IPS-20b (cell line): ENCODE results near the gene RAB17.

Experiments used
- H3K27ac ChIP-seq: one replicate; pipeline ENCODE4 v1.5.1; 2013; ENCODE audit warnings: low read length
- H3K27me3 ChIP-seq: 2 replicates; pipeline ENCODE4 v1.6.1; 2013; ENCODE audit warnings: mild to moderate bottlenecking, low read length, inconsistent platforms; ENCODE audit not compliant: insufficient read depth
- H3K36me3 ChIP-seq: 2 replicates; pipeline ENCODE4 v1.6.1; 2013; ENCODE audit warnings: low read depth, mild to moderate bottlenecking, inconsistent platforms, low read length, moderate library complexity; ENCODE audit not compliant: insufficient read depth
- H3K4me1 ChIP-seq: 2 replicates; pipeline ENCODE4 v1.6.1; 2013; ENCODE audit warnings: mild to moderate bottlenecking, control low read depth, inconsistent platforms, low read length, moderate library complexity; ENCODE audit not compliant: insufficient read depth
- H3K4me3 ChIP-seq: 2 replicates; pipeline ENCODE4 v1.5.1; 2013; ENCODE audit warnings: mild to moderate bottlenecking, low read length, inconsistent platforms
- H3K9ac ChIP-seq: 2 replicates; pipeline ENCODE4 v1.6.1; 2013; ENCODE audit warnings: low read depth, mild to moderate bottlenecking, inconsistent platforms, low read length, moderate library complexity
- H3K9me3 ChIP-seq: 2 replicates; pipeline ENCODE4 v1.6.1; 2013; ENCODE audit warnings: mild to moderate bottlenecking, low read depth, low read length, inconsistent platforms; ENCODE audit not compliant: insufficient read depth

RAB17 gene

GRCh38 chr2:237572742-237573101 lies 17.8 kb downstream of the RAB17 start:
- Histone ChIP-seq H3K27ac (no peak overlapping the region), H3K4me3 (no peak overlapping the region), H3K9me3 (no peaks in the 10 kb centered on the region), H3K4me1 (peaks cover 3% of the 10 kb centered on the region; the same call in 1 of the 2 replicates), H3K27me3 (no peaks in the 10 kb centered on the region), H3K9ac (no peak overlapping the region), H3K36me3 (no peaks in the 10 kb centered on the region)

- no peak overlapping the region for H3K9ac ChIP-seq
Observed at GRCh38 chr2:237572021-237572741, 18.4 kb downstream of the RAB17 start.

GRCh38 chr2:237571551-237571950 lies 19.0 kb downstream of the RAB17 start:
- Histone ChIP-seq H3K27ac (no peak overlapping the region), H3K4me3 (no peak overlapping the region), H3K36me3 (no peaks in the 10 kb centered on the region), H3K9me3 (no peaks in the 10 kb centered on the region), H3K9ac (no peak overlapping the region), H3K4me1 (peaks cover 3% of the 10 kb centered on the region; the same call in 1 of the 2 replicates), H3K27me3 (no peaks in the 10 kb centered on the region)

More at GRCh38 chr2:237572021-237572741, 18.4 kb downstream of the RAB17 start:
- Histone ChIP-seq H3K36me3 (no peaks in the 10 kb centered on the region), H3K4me3 (no peak overlapping the region), H3K4me1 (peaks cover 3% of the 10 kb centered on the region; the same call in 1 of the 2 replicates), H3K27me3 (no peaks in the 10 kb centered on the region), H3K9me3 (no peaks in the 10 kb centered on the region), H3K27ac (no peak overlapping the region)

- Histone ChIP-seq H3K36me3 (no peaks in the 10 kb centered on the region), H3K27me3 (no peaks in the 10 kb centered on the region)
Observed at GRCh38 chr2:237570776-237571335, 19.7 kb downstream of the RAB17 start.

GRCh38 chr2:237569896-237570295 lies 20.6 kb downstream of the RAB17 start:
- Histone ChIP-seq H3K4me1 (peaks cover 3% of the 10 kb centered on the region; the same call in 1 of the 2 replicates), H3K27ac (no peak overlapping the region), H3K4me3 (no peak overlapping the region), H3K27me3 (no peaks in the 10 kb centered on the region), H3K9me3 (no peaks in the 10 kb centered on the region), H3K36me3 (no peaks in the 10 kb centered on the region), H3K9ac (no peak overlapping the region)

More at GRCh38 chr2:237570776-237571335, 19.7 kb downstream of the RAB17 start:
- no peak overlapping the region for H3K27ac ChIP-seq
- no peak overlapping the region for H3K4me3 ChIP-seq
- H3K9ac ChIP-seq, result no peak overlapping the region
- H3K9me3 ChIP-seq, result no peaks in the 10 kb centered on the region
- H3K4me1 ChIP-seq, result peaks cover 3% of the 10 kb centered on the region; the same call in 1 of the 2 replicates

- H3K36me3 ChIP-seq, result no peaks in the 10 kb centered on the region
- H3K9me3 ChIP-seq, result no peaks in the 10 kb centered on the region
- H3K4me1 ChIP-seq, result peaks cover 3% of the 10 kb centered on the region; the same call in 1 of the 2 replicates
- H3K27ac ChIP-seq, result no peak overlapping the region
- no peaks in the 10 kb centered on the region for H3K27me3 ChIP-seq
- H3K9ac ChIP-seq, result no peak overlapping the region
- no peak overlapping the region for H3K4me3 ChIP-seq
Observed at GRCh38 chr2:237569041-237569440, 21.5 kb downstream of the RAB17 start.

- H3K4me3 ChIP-seq, result no peak overlapping the region
- no peaks in the 10 kb centered on the region for H3K36me3 ChIP-seq
- no peaks in the 10 kb centered on the region for H3K9me3 ChIP-seq
- H3K27ac ChIP-seq, result no peak overlapping the region
- no peaks in the 10 kb centered on the region for H3K27me3 ChIP-seq
- H3K9ac ChIP-seq, result no peak overlapping the region
- peaks cover 3% of the 10 kb centered on the region; the same call in 1 of the 2 replicates for H3K4me1 ChIP-seq
Observed at GRCh38 chr2:237568121-237568660, 22.3 kb downstream of the RAB17 start.

GRCh38 chr2:237567276-237568029 lies 23.1 kb downstream of the RAB17 start:
- Histone ChIP-seq H3K4me3 (no peak overlapping the region), H3K9me3 (no peaks in the 10 kb centered on the region), H3K27me3 (no peaks in the 10 kb centered on the region), H3K27ac (no peak overlapping the region), H3K9ac (no peak overlapping the region), H3K4me1 (peaks cover 3% of the 10 kb centered on the region; the same call in 1 of the 2 replicates), H3K36me3 (no peaks in the 10 kb centered on the region)

GRCh38 chr2:237566401-237567235 lies 23.9 kb downstream of the RAB17 start, which contains the start of gene PRLH:
Gene PRLH, plus strand, starts transcription at chr2:237566574. Its CDS starts 0 bp downstream, at chr2:237566574.
- no peaks in the 10 kb centered on the region for H3K4me1 ChIP-seq

GRCh38 chr2:237565974-237566373 lies 24.6 kb downstream of the RAB17 start:
- Histone ChIP-seq H3K9me3 (no peaks in the 10 kb centered on the region), H3K9ac (no peak overlapping the region), H3K36me3 (no peaks in the 10 kb centered on the region), H3K4me3 (no peak overlapping the region), H3K27me3 (no peaks in the 10 kb centered on the region), H3K27ac (no peak overlapping the region), H3K4me1 (no peaks in the 10 kb centered on the region)

More at GRCh38 chr2:237566401-237567235, 23.9 kb downstream of the RAB17 start, which contains the start of gene PRLH:
- Histone ChIP-seq H3K4me3 (no peak within 1 kb of the TSS), H3K27me3 (no peaks in the 10 kb centered on the region), H3K27ac (no peak within 1 kb of the TSS), H3K9me3 (no peaks in the 10 kb centered on the region), H3K9ac (no peak within 1 kb of the TSS), H3K36me3 (no peaks in the 10 kb centered on the region)
